A673 (cell line): ENCODE data around the gene CTNNA3.

Experiments used
- EZH2 ChIP-seq: fragments of 200-600 bp; sonication (generic); IDR thresholded peaks from 2 replicates; pipeline ENCODE4 v1.6.1; 2017; ENCODE audit warnings: borderline replicate concordance, low read depth, mild to moderate bottlenecking, mixed read lengths, antibody characterized with exemption, low read length; ENCODE audit not compliant: poor library complexity, severe bottlenecking
- TF ChIP-seq, protein P1 (sequence below): fragments of 300-800, 200-600 bp; sonication (generic); conservative IDR thresholded peaks from 2 replicates; pipeline ENCODE4 v1.5.1; 2017; ENCODE audit warnings: low read depth, mild to moderate bottlenecking, antibody characterized with exemption, low read length, moderate library complexity, mixed read lengths

GRCh38 chr10:67603701-67604100 is 92.3 kb downstream of the CTNNA3 start:
- TF ChIP-seq, protein P1, sequence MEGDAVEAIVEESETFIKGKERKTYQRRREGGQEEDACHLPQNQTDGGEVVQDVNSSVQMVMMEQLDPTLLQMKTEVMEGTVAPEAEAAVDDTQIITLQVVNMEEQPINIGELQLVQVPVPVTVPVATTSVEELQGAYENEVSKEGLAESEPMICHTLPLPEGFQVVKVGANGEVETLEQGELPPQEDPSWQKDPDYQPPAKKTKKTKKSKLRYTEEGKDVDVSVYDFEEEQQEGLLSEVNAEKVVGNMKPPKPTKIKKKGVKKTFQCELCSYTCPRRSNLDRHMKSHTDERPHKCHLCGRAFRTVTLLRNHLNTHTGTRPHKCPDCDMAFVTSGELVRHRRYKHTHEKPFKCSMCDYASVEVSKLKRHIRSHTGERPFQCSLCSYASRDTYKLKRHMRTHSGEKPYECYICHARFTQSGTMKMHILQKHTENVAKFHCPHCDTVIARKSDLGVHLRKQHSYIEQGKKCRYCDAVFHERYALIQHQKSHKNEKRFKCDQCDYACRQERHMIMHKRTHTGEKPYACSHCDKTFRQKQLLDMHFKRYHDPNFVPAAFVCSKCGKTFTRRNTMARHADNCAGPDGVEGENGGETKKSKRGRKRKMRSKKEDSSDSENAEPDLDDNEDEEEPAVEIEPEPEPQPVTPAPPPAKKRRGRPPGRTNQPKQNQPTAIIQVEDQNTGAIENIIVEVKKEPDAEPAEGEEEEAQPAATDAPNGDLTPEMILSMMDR = no peak
- TF ChIP-seq EZH2 = no peak
